ENCODE measurements around the gene SMIM17. TPM values are rescaled to one million over a fixed set of nuclear protein-coding genes. Genes with fewer than 3 reads are reported as not detected.

Gene SMIM17
- total and polyA plus RNA-seq, 2 of the 4 experiments (the other 2 are of a cell fraction) = not detected

DNA sequence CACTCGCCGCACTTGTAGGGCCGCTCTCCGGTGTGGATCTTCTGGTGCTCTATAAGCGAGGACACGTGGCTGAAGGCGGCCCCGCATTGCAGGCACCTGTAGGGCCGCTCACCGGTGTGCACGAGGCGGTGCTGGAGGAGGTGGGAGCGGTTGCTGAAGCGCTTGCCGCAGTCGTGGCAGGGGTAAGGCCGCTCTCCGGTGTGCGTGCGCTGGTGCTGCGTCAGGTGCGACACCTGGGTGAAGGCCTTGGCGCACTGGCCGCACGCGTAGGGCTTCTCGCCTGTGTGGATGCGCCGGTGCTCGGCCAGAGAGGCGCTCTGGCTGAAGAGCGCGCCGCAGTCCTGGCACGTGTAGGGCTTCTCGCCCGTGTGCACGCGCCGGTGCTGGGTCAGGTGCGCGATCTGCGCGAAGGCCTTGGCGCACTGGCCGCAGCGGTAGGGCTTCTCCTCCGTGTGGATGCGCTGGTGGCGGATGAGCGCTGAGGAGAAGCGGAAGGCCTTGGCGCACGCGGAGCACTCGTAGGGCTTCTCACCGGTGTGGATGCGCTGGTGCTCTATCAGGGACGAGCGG lies 21.1 kb downstream of the SMIM17 start:
- H4K20me1 ChIP-seq (ENCODE audit: insufficient read depth, low read length) = no peaks in the 10 kb centered on the region
- H2BK5ac ChIP-seq (ENCODE audit: low read depth, low read length, poor library complexity, severe bottlenecking) = no peak overlapping the region
- no peak overlapping the region for H3K9ac ChIP-seq (ENCODE audit: low read depth, low read length)
- TF ChIP-seq, protein P1, sequence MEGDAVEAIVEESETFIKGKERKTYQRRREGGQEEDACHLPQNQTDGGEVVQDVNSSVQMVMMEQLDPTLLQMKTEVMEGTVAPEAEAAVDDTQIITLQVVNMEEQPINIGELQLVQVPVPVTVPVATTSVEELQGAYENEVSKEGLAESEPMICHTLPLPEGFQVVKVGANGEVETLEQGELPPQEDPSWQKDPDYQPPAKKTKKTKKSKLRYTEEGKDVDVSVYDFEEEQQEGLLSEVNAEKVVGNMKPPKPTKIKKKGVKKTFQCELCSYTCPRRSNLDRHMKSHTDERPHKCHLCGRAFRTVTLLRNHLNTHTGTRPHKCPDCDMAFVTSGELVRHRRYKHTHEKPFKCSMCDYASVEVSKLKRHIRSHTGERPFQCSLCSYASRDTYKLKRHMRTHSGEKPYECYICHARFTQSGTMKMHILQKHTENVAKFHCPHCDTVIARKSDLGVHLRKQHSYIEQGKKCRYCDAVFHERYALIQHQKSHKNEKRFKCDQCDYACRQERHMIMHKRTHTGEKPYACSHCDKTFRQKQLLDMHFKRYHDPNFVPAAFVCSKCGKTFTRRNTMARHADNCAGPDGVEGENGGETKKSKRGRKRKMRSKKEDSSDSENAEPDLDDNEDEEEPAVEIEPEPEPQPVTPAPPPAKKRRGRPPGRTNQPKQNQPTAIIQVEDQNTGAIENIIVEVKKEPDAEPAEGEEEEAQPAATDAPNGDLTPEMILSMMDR (conservative IDR thresholded peaks at IDR 0.05; ENCODE audit: low read depth, low read length) = no peak
- no peak for TF ChIP-seq FOS (IDR thresholded peaks at IDR 0.05; ENCODE audit: low read depth, low read length)
- TF ChIP-seq NFE2L2 (IDR thresholded peaks at IDR 0.05; ENCODE audit: low read depth, low read length) = no peak
- no peak for TF ChIP-seq MAZ (IDR thresholded peaks at IDR 0.05; ENCODE audit: borderline replicate concordance, low read depth, low read length)
- TF ChIP-seq MXI1 (IDR thresholded peaks at IDR 0.05; ENCODE audit: borderline replicate concordance, low read depth, low read length) = no peak
- TF ChIP-seq RCOR1 (IDR thresholded peaks at IDR 0.05; ENCODE audit: insufficient replicate concordance, low read length) = no peak
- TF ChIP-seq SMC3 (IDR thresholded peaks at IDR 0.05; ENCODE audit: low read depth, low read length) = no peak
- no peak for TF ChIP-seq CEBPB (IDR thresholded peaks at IDR 0.05; ENCODE audit: low read depth, low read length)
- TF ChIP-seq, protein P2, sequence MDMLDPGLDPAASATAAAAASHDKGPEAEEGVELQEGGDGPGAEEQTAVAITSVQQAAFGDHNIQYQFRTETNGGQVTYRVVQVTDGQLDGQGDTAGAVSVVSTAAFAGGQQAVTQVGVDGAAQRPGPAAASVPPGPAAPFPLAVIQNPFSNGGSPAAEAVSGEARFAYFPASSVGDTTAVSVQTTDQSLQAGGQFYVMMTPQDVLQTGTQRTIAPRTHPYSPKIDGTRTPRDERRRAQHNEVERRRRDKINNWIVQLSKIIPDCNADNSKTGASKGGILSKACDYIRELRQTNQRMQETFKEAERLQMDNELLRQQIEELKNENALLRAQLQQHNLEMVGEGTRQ (IDR thresholded peaks at IDR 0.05; ENCODE audit: low read depth, low read length) = no peak
- TF ChIP-seq BHLHE40 (IDR thresholded peaks at IDR 0.05; ENCODE audit: low read depth, low read length) = no peak
- TF ChIP-seq, protein P3, sequence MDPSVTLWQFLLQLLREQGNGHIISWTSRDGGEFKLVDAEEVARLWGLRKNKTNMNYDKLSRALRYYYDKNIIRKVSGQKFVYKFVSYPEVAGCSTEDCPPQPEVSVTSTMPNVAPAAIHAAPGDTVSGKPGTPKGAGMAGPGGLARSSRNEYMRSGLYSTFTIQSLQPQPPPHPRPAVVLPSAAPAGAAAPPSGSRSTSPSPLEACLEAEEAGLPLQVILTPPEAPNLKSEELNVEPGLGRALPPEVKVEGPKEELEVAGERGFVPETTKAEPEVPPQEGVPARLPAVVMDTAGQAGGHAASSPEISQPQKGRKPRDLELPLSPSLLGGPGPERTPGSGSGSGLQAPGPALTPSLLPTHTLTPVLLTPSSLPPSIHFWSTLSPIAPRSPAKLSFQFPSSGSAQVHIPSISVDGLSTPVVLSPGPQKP (IDR thresholded peaks at IDR 0.05; ENCODE audit: borderline replicate concordance, low read depth, low read length) = no peak
- no peak for TF ChIP-seq RFX5 (IDR thresholded peaks at IDR 0.05; ENCODE audit: low read depth, low read length)
- no peaks in the 10 kb centered on the region for H3K36me3 ChIP-seq (ENCODE audit: control insufficient read depth, insufficient read depth, low read length)
- ChIA-PET POLR2A (ENCODE audit: unreplicated experiment) (no interaction called here), CTCF (no interaction called here)
- peaks cover 61% of the 10 kb centered on the region for H3K9me3 ChIP-seq (ENCODE audit: control insufficient read depth, insufficient read depth, low read length)
- in situ Hi-C loops (cut with MboI; ENCODE audit: low sequenced_read_pairs) (no loop called here), dilution Hi-C loops (cut with HindIII; ENCODE audit: low sequenced_read_pairs, unreplicated experiment) (no loop called here), intact Hi-C loops (cut with micrococcal nuclease) (no loop called here)
- no peaks in the 10 kb centered on the region for H3K79me1 ChIP-seq (ENCODE audit: low read depth in 1 of 2, low read length in 2 of 2)
- no peak for ATAC-seq (ENCODE audit: low read depth)
- no peak overlapping the region for H2BK20ac ChIP-seq (ENCODE audit: low read depth, low read length)
- no peak overlapping the region for H2AK9ac ChIP-seq (replicated peaks; ENCODE audit: low read depth, low read length, poor library complexity)
- no peak overlapping the region for H3K4ac ChIP-seq (ENCODE audit: low read depth, low read length)
- no peak for DNase-seq
- H4K8ac ChIP-seq (ENCODE audit: low read depth in 2 of 2, low read length in 2 of 2) = no peak overlapping the region
- no peak overlapping the region for H3K4me2 ChIP-seq (ENCODE audit: low read depth, low read length)
- H3K4me3 ChIP-seq (ENCODE audit: insufficient read depth, low read depth, low read length) = no peak overlapping the region
- no peaks in the 10 kb centered on the region for H3K27me3 ChIP-seq (ENCODE audit: control insufficient read depth, insufficient read depth, low read length)
- no peak overlapping the region for H2BK15ac ChIP-seq (ENCODE audit: low read depth, low read length)
- no peak overlapping the region for H4K5ac ChIP-seq (ENCODE audit: low read depth, low read length)
- no peak overlapping the region for H3K23ac ChIP-seq (ENCODE audit: low read depth, low read length)
- H3K4me1 ChIP-seq (ENCODE audit: control insufficient read depth, insufficient read depth, low read length) = no peaks in the 10 kb centered on the region
- H2BK120ac ChIP-seq (ENCODE audit: low read depth, low read length) = no peak overlapping the region
- no peak overlapping the region for H3K27ac ChIP-seq (ENCODE audit: insufficient read depth, low read length)
- WGBS, 2 experiments (ENCODE audit: extremely low coverage in 2 of 2, insufficient read length in 1 of 2) = 62% methylated on average over 22 of the region's 60 CpGs; no CpG with 5 or more reads in 1 of the 2 experiments
- no peak overlapping the region for H4K91ac ChIP-seq (ENCODE audit: insufficient read depth, low read depth, low read length)
- H3K56ac ChIP-seq (ENCODE audit: extremely low read depth, insufficient read depth, low read length) = no peak overlapping the region
- H3K18ac ChIP-seq (ENCODE audit: low read depth, low read length) = no peak overlapping the region
- no peak overlapping the region for H2AK5ac ChIP-seq (ENCODE audit: low read depth, low read length)
- no peak overlapping the region for H2AFZ ChIP-seq (replicated peaks; ENCODE audit: low read length, poor library complexity)
- H3K14ac ChIP-seq (replicated peaks; ENCODE audit: low read depth, low read length) = no peak overlapping the region
- no peaks in the 10 kb centered on the region for H3K9me1 ChIP-seq (ENCODE audit: insufficient read depth, low read length)
- no TSS peak for BruUV-seq (replicated peaks)

Data from IMR-90 (cell line).